GM12878 (cell line): Measurements from ENCODE around the gene EGF. TPM values are rescaled to one million over a fixed set of nuclear protein-coding genes. Genes with fewer than 3 reads are reported as not detected.

Source experiments
- ATAC-seq: fragments of 200-7000 bp; cut with Tn5 transposase; 3 replicates; pipeline ENCODE4 v1.9.1; 2020; ENCODE audit warnings: mild to moderate bottlenecking, moderate library complexity
- BruUV-seq: library from RNA; stranded (reverse); fragments of 400-500 nt; replicated peaks from 2 replicates; lab custom pipeline; 2021; lab: Mats Ljungman, UMichigan
- CTCF ChIA-PET: fragments of 300-600 bp; sonication (Branson Sonifier 250); formaldehyde crosslinking; extraction: SDS; loops from one replicate; lab custom pipeline; 2021; ENCODE audit warnings: inconsistent platforms; lab: Yijun Ruan, JAX
- POLR2A ChIA-PET: fragments of 350-600 bp; formaldehyde crosslinking; extraction: SDS; loops from one replicate; lab custom pipeline; 2021; ENCODE audit warnings: inconsistent platforms; lab: Charles Lee
- RAD21 ChIA-PET: fragments of 300-600 bp; sonication (Branson Sonifier 250); formaldehyde crosslinking; loops from one replicate; lab custom pipeline; 2023; ENCODE audit warnings: antibody characterized with exemption; ENCODE audit not compliant: unreplicated experiment; lab: Charles Lee
- SMC1A ChIA-PET: fragments of 300-600 bp; sonication (Branson Sonifier 250); formaldehyde crosslinking; loops from one replicate; lab custom pipeline; 2023; ENCODE audit not compliant: unreplicated experiment, uncharacterized antibody; lab: Charles Lee
- DNase-seq: peaks from one replicate; pipeline ENCODE4 v3.0.0-alpha.2; 2011; ENCODE audit warnings: low read depth, low spot score
- FAIRE-seq: peaks from 3 replicates; lab custom pipeline; 2011; peaks lifted over from hg19 to GRCh38; lab: Jason Lieb, UNC
- H2AFZ ChIP-seq: 2 replicates; pipeline ENCODE4 v1.6.0; 2011; ENCODE audit warnings: low read depth, low read length, control low read depth; ENCODE audit not compliant: control insufficient read depth
- H3K27ac ChIP-seq: 2 replicates; pipeline ENCODE4 v1.5.1; 2011; ENCODE audit warnings: control low read depth; ENCODE audit not compliant: control insufficient read depth, insufficient read depth
- H3K27me3 ChIP-seq, 2 experiments: replicated peaks in 1 of 2; 2 replicates each; pipeline versions ENCODE4 v1.6.0 to v1.6.1; 2011; ENCODE audit warnings: low read length in 1 of 2; ENCODE audit not compliant: control insufficient read depth in 2 of 2, insufficient read depth in 2 of 2
- H3K36me3 ChIP-seq, 2 experiments: 2 replicates each; pipeline ENCODE4 v1.5.1; 2011; ENCODE audit warnings: low read length in 1 of 2; ENCODE audit not compliant: control insufficient read depth in 2 of 2, insufficient read depth in 2 of 2
- H3K4me1 ChIP-seq: 2 replicates; pipeline ENCODE4 v1.6.1; 2011; ENCODE audit warnings: mild to moderate bottlenecking, low read length, moderate library complexity, mixed read lengths; ENCODE audit not compliant: control insufficient read depth, insufficient read depth
- H3K4me2 ChIP-seq: 2 replicates; pipeline ENCODE4 v1.6.0; 2011; ENCODE audit warnings: control low read depth; ENCODE audit not compliant: control insufficient read depth, insufficient read depth
- H3K4me3 ChIP-seq: fragments of 200-600 bp; sonication (generic); 2 replicates; pipeline ENCODE4 v1.5.1; 2016
- H3K79me2 ChIP-seq: 2 replicates; pipeline ENCODE4 v1.6.0; 2011; ENCODE audit warnings: low read length; ENCODE audit not compliant: control insufficient read depth, insufficient read depth
- H3K9ac ChIP-seq: 2 replicates; pipeline ENCODE4 v1.8.0; 2011; ENCODE audit warnings: low read length, control low read depth, mixed read lengths; ENCODE audit not compliant: control insufficient read depth, insufficient read depth
- H3K9me3 ChIP-seq: replicated peaks from 3 replicates; pipeline ENCODE4 v1.5.1; 2011; ENCODE audit warnings: mild to moderate bottlenecking, low read length; ENCODE audit not compliant: control insufficient read depth, insufficient read depth
- H4K20me1 ChIP-seq: 2 replicates; pipeline ENCODE4 v1.6.0; 2011; ENCODE audit not compliant: control insufficient read depth, insufficient read depth
- ATF2 ChIP-seq: IDR thresholded peaks from 2 replicates; pipeline ENCODE4 v1.6.1; 2012; ENCODE audit warnings: low read length, inconsistent platforms
- CEBPB ChIP-seq, 2 experiments: fragments of 150-350 bp in 1 of 2; IDR thresholded peaks; 2 replicates each; pipeline ENCODE4 v1.6.1; 2012 to 2014; ENCODE audit warnings: low read depth in 2 of 2, low read length in 2 of 2, borderline replicate concordance in 1 of 2, inconsistent platforms in 1 of 2
- CREB1 ChIP-seq: IDR thresholded peaks from 2 replicates; pipeline ENCODE4 v1.6.1; 2012; ENCODE audit warnings: low read depth, mild to moderate bottlenecking, inconsistent platforms
- ETV6 ChIP-seq, 2 experiments: fragments of 450-650 bp in 1 of 2; IDR thresholded peaks in 1 of 2; conservative IDR thresholded peaks in 1 of 2; 2 replicates each; pipeline ENCODE4 v1.6.1; 2014; ENCODE audit warnings: antibody characterized with exemption in 1 of 2, borderline replicate concordance in 1 of 2, low read depth in 1 of 2, mild to moderate bottlenecking in 1 of 2, moderate library complexity in 1 of 2
- EZH2 ChIP-seq: IDR thresholded peaks from 2 replicates; pipeline ENCODE4 v1.6.1; 2012; ENCODE audit warnings: low read depth, mild to moderate bottlenecking, control low read depth, inconsistent platforms, low read length, borderline replicate concordance; ENCODE audit not compliant: control insufficient read depth
- KLF5 ChIP-seq: fragments of 450-650 bp; IDR thresholded peaks from 2 replicates; pipeline ENCODE4 v1.6.1; 2014; ENCODE audit warnings: mild to moderate bottlenecking; ENCODE audit not compliant: partially characterized antibody
- NKRF ChIP-seq: fragments of 450-650 bp; conservative IDR thresholded peaks from 2 replicates; pipeline ENCODE4 v1.6.1; 2017; ENCODE audit warnings: mild to moderate bottlenecking, moderate library complexity
- PAX8 ChIP-seq: fragments of 450-650 bp; IDR thresholded peaks from 2 replicates; pipeline ENCODE4 v1.6.1; 2017; ENCODE audit warnings: mild to moderate bottlenecking, moderate library complexity
- POLR2AphosphoS5 ChIP-seq: IDR thresholded peaks from 2 replicates; pipeline ENCODE4 v1.6.1; 2011; ENCODE audit warnings: mild to moderate bottlenecking, low read length, inconsistent platforms
- RELA ChIP-seq: fragments of 450-650 bp; IDR thresholded peaks from 2 replicates; pipeline ENCODE4 v1.8.0; 2014; ENCODE audit warnings: borderline replicate concordance; ENCODE audit not compliant: partially characterized antibody
- RFX5 ChIP-seq: IDR thresholded peaks from 2 replicates; pipeline ENCODE4 v1.6.1; 2011; ENCODE audit warnings: low read depth, low read length, improper control_type of control experiment
- RUNX3 ChIP-seq: IDR thresholded peaks from 2 replicates; pipeline ENCODE4 v1.6.1; 2012; ENCODE audit warnings: low read length, inconsistent platforms
- SMARCA5 ChIP-seq: fragments of 450-650 bp; IDR thresholded peaks from 2 replicates; pipeline ENCODE4 v1.6.1; 2017; ENCODE audit warnings: mild to moderate bottlenecking
- SREBF1 ChIP-seq: IDR thresholded peaks from 2 replicates; pipeline ENCODE4 v1.6.1; 2012; ENCODE audit warnings: mild to moderate bottlenecking, low read length
- SUZ12 ChIP-seq: fragments of 200-600 bp; sonication (generic); IDR thresholded peaks from one replicate; pipeline ENCODE4 v1.6.1; 2018; ENCODE audit warnings: antibody characterized with exemption, mild to moderate bottlenecking; ENCODE audit not compliant: unreplicated experiment
- TARDBP ChIP-seq: IDR thresholded peaks from 2 replicates; pipeline ENCODE4 v1.6.1; 2016; ENCODE audit warnings: borderline replicate concordance
- WGBS: methylation state at CpG from one replicate; pipeline ENCODE4 v1.1.6; 2016; ENCODE audit warnings: low lambda C conversion rate; ENCODE audit not compliant: insufficient replicate concordance, insufficient coverage; ENCODE audit errors: missing lambda C conversion rate; 5-methylcytosine and 5-hydroxymethylcytosine counted together
- in situ Hi-C: fragments of 300-500 bp; cut with MboI; formaldehyde crosslinking; loops from 9 replicates; pipeline ENCODE4 v1.14.3; 2018; ENCODE audit warnings: mixed read lengths
- intact Hi-C: fragments of 100-400 bp; cut with micrococcal nuclease; formaldehyde crosslinking; loops from one replicate; pipeline ENCODE4 v1.14.2; 2022; ENCODE audit not compliant: unreplicated experiment
- polyA plus RNA-seq, 11 experiments: library from polyadenylated mRNA; depleted of rRNA in 4 of 11; unstranded in 6 of 11; stranded (reverse) in 5 of 11; fragments of >200 nt; fragmentation: Nextera tagmentation in 4 of 11; fragmentation: Illumina TruSeq in 1 of 11; extraction: Ambion mirVana in 4 of 11; extraction: Trizol in 1 of 11; gene quantifications; 1 replicate in 1 of 11; 2 replicates in 10 of 11; pipeline versions ENCODE4 v1.2.1 to v1.2.3, GENCODE V29; 2011 to 2016; ENCODE audit warnings: inconsistent platforms in 2 of 11, missing spikeins in 2 of 11, low read depth in 1 of 11
- total RNA-seq, 4 experiments: library from RNA; depleted of rRNA in 3 of 4; stranded (reverse); fragments of >200 nt in 3 of 4; fragmentation: Illumina TruSeq in 1 of 4; extraction: Trizol in 1 of 4; gene quantifications; 2 replicates each; pipeline versions ENCODE4 v1.2.1 to v1.2.3, GENCODE V29; 2013 to 2021

EGF gene
- total and polyA plus RNA-seq, 10 of the 15 experiments (the other 5 are each of a cell fraction or from before 2014, with no cell fraction given), result 0.02 to 0.90 (median 0.19) TPM; not detected in 4

- DNase-seq, result no peak
- CTCF ChIA-PET, result no interaction called here
- intact Hi-C loops, result no loop called here
- in situ Hi-C loops, result no loop called here
- Histone ChIP-seq H3K79me2 (no peaks in the 10 kb centered on the region), H3K4me1 (no peaks in the 10 kb centered on the region), H3K4me2 (no peak overlapping the region), H4K20me1 (no peaks in the 10 kb centered on the region), H3K9me3 (no peaks in the 10 kb centered on the region), H2AFZ (no peak overlapping the region), H3K4me3 (no peak overlapping the region), H3K36me3 (no peaks in the 10 kb centered on the region), H3K27ac (no peak overlapping the region), H3K27me3 (no peaks in the 10 kb centered on the region; a peak in 1 of 4 replicates)
- no peak for FAIRE-seq
- no TSS peak for BruUV-seq
- SMC1A ChIA-PET, result no interaction called here
- RAD21 ChIA-PET, result no interaction called here
- POLR2A ChIA-PET, result no interaction called here
- TF ChIP-seq POLR2AphosphoS5, result no peak
- TF ChIP-seq RELA, result no peak
- no peak for TF ChIP-seq TARDBP
- TF ChIP-seq SMARCA5, result no peak
- TF ChIP-seq EZH2, result no peak
- TF ChIP-seq SREBF1, result no peak
- no peak for TF ChIP-seq CEBPB (IDR thresholded peaks at IDR 0.05; ENCODE audit: borderline replicate concordance in 1 of 2, low read depth in 2 of 2, low read length in 2 of 2)
- TF ChIP-seq, all 136 proteins: peak for 0
- no peak for ATAC-seq
- WGBS, result 3% methylated on average over 2 of the region's 2 CpGs
- no peak overlapping the region for H3K9ac ChIP-seq
These were observed 31.1 kb downstream of the EGF start for GRCh38 chr4:109943745-109944144.

- Histone ChIP-seq H4K20me1 (no peaks in the 10 kb centered on the region), H3K36me3 (no peaks in the 10 kb centered on the region), H3K4me2 (no peak overlapping the region), H3K27ac (no peak overlapping the region), H3K27me3 (no peaks in the 10 kb centered on the region), H3K9me3 (no peaks in the 10 kb centered on the region), H3K4me1 (no peaks in the 10 kb centered on the region), H2AFZ (no peak overlapping the region), H3K79me2 (no peaks in the 10 kb centered on the region), H3K4me3 (no peak overlapping the region), H3K9ac (no peak overlapping the region)
- no peak for ATAC-seq
- RAD21 ChIA-PET, result no interaction called here
- FAIRE-seq, result no peak
- WGBS, result 31% methylated on average over 2 of the region's 2 CpGs
- DNase-seq, result no peak
- SMC1A ChIA-PET, result no interaction called here
- intact Hi-C loops (no loop called here), in situ Hi-C loops (no loop called here)
- CTCF ChIA-PET, result no interaction called here
- POLR2A ChIA-PET, result no interaction called here
- no TSS peak for BruUV-seq
- TF ChIP-seq PAX8 (no peak), NKRF (no peak), SUZ12 (no peak), RUNX3 (no peak), KLF5 (no peak), ETV6 (conservative IDR thresholded peaks at IDR 0.05 in 1 of 2, IDR thresholded peaks at IDR 0.05 in 1 of 2; ENCODE audit: borderline replicate concordance in 1 of 2, low read depth in 1 of 2) (no peak), CREB1 (no peak), RFX5 (no peak), ATF2 (no peak)
These were observed 31.9 kb downstream of the EGF start for GRCh38 chr4:109944591-109944990.
